ENCODE measurements around the gene FTO.

GRCh38 chr16:54066451-54067105 is 362.6 kb downstream of the FTO start:
- TF ChIP-seq CTCF (IDR thresholded peaks at IDR 0.05; ENCODE audit: low read length) (no peak), EZH2phosphoT487 (IDR thresholded peaks at IDR 0.05; ENCODE audit: low read length) (no peak)
